GM12801 (cell line): Measurements from ENCODE around the gene RNPEPL1.

Experiments used
- CTCF ChIP-seq: IDR thresholded peaks from one replicate; pipeline ENCODE4 v1.5.1; 2011; ENCODE audit warnings: control low read depth; ENCODE audit not compliant: insufficient read length; ENCODE audit errors: extremely low read depth

Gene RNPEPL1

GRCh38 chr2:240558236-240558761 is 10.0 kb upstream of the RNPEPL1 start:
- TF ChIP-seq CTCF, result no peak

DNA sequence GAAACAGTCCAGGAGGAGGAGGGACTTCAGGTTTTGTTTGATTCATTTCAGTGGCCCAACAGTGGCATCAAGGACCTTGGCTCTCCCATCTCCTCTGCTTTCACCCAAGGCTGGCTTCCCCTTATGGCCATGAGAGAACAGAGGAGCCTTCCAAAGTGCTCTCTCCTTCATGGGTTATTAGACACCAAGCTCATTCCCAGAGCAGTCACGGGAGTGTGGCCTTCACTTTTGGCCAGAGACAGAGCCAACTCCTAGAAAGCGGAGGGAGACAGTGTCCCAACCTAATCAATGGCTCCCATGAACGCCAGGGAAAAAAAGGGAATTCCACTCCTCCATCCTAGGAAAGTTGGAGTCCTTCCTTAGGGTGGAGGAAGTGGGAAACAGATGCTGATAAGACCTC is 9.0 kb upstream of the RNPEPL1 start:
- TF ChIP-seq CTCF, result no peak

DNA sequence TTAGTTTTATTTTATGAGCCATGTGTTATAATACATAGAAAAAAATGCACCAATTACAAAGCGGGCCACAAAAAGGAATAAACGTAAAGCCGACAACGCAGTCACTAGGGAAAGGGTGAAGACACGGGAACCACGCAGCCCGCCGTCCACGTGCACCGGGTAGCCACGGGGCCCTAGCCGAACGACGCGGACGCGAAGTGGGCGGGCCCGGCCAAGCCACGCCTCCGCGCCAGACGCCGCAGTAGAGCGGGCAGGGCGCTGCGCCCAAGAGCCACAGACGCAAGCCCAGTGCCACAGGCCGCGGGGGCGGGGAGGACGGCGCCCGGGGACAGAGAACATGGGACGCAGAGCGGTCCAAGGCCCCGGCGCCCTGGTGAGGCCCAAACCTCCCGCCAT is 8.2 kb upstream of the RNPEPL1 start, which contains the start of gene DUSP28:
Gene DUSP28, plus strand, starts transcription at position 274 of the 396 bp plus-strand sequence. CDS start 328 bp downstream, outside the sequence.
- TF ChIP-seq CTCF, result no peak

- no peak for TF ChIP-seq CTCF
Measured at GRCh38 chr2:240560480-240561324, 7.6 kb upstream of the RNPEPL1 start.

GRCh38 chr2:240561325-240561971 is 6.8 kb upstream of the RNPEPL1 start:
- TF ChIP-seq CTCF, result no peak

GRCh38 chr2:240563951-240564560 is 4.2 kb upstream of the RNPEPL1 start:
- no peak for TF ChIP-seq CTCF
